ENCODE measurements around the gene PLCD4. TPM values are rescaled to one million over a fixed set of nuclear protein-coding genes. Genes with fewer than 3 reads are reported as not detected.

PLCD4 gene
- total RNA-seq, 2 donors from 2014 or later = 1.6 to 8.3 TPM

GRCh38 chr2:218567797-218568189 lies 39.9 kb upstream of the PLCD4 start:
- TF ChIP-seq CTCF (IDR thresholded peaks at IDR 0.05) = no peak
- Histone ChIP-seq H3K9me3 (no peaks in the 10 kb centered on the region), H3K4me1 (ENCODE audit: control insufficient read depth in 1 of 2, low read depth in 2 of 2) (peaks cover 24 to 31% of the 10 kb centered on the region in 2 donors), H3K27ac (peak overlapping the region; percentile 84 to 90), H3K4me3 (peak overlapping the region; percentile 89), H3K36me3 (peaks cover 3% of the 10 kb centered on the region), H3K27me3 (replicated peaks; ENCODE audit: insufficient read depth) (no peaks in the 10 kb centered on the region)
- DNase-seq (ENCODE audit: low spot score) = no peak
- ATAC-seq (ENCODE audit: insufficient number of reproducible peaks, low FRiP score, low read depth) = peak; percentile 2

GRCh38 chr2:218568190-218569037 lies 39.3 kb upstream of the PLCD4 start, which contains the start of the genes CNOT9 and USP37:
TSS of gene CNOT9 (plus strand) at chr2:218568839. CDS start at chr2:218568955, 116 bp downstream.
TSS of gene USP37 (minus strand) at chr2:218568351. CDS start at chr2:218558653, 9,698 bp downstream.
- H3K9me3 ChIP-seq = no peaks in the 10 kb centered on the region
- peaks cover 24 to 31% of the 10 kb centered on the region in 2 donors for H3K4me1 ChIP-seq (ENCODE audit: control insufficient read depth in 1 of 2, low read depth in 2 of 2)
- ATAC-seq (ENCODE audit: insufficient number of reproducible peaks, low FRiP score, low read depth) (peak; percentile 94), DNase-seq (ENCODE audit: low spot score) (peak; percentile 97)
- H3K36me3 ChIP-seq = peaks cover 3% of the 10 kb centered on the region
- peak within 1 kb of the TSS; percentile 89 for H3K4me3 ChIP-seq
- TF ChIP-seq CTCF (IDR thresholded peaks at IDR 0.05) = no peak
- H3K27ac ChIP-seq = peak within 1 kb of the TSS; percentile 84 to 90
- H3K27me3 ChIP-seq (replicated peaks; ENCODE audit: insufficient read depth) = no peaks in the 10 kb centered on the region

- DNase-seq (ENCODE audit: low spot score) = peak; percentile 10
- Histone ChIP-seq H3K4me3 (peak overlapping the region; percentile 89), H3K4me1 (ENCODE audit: control insufficient read depth in 1 of 2, low read depth in 2 of 2) (peaks cover 24 to 31% of the 10 kb centered on the region in 2 donors), H3K27ac (peak overlapping the region; percentile 83 to 90), H3K27me3 (replicated peaks; ENCODE audit: insufficient read depth) (no peaks in the 10 kb centered on the region), H3K36me3 (no peaks in the 10 kb centered on the region), H3K9me3 (no peaks in the 10 kb centered on the region)
- TF ChIP-seq CTCF (IDR thresholded peaks at IDR 0.05) = no peak
- peak; percentile 11 for ATAC-seq (ENCODE audit: insufficient number of reproducible peaks, low FRiP score, low read depth)
Measured at GRCh38 chr2:218569038-218569431, 38.7 kb upstream of the PLCD4 start.

GRCh38 chr2:218569661-218570500 lies 37.8 kb upstream of the PLCD4 start:
- Histone ChIP-seq H3K4me1 (ENCODE audit: control insufficient read depth in 1 of 2, low read depth in 2 of 2) (peaks cover 24 to 31% of the 10 kb centered on the region in 2 donors), H3K27ac (peak overlapping the region; percentile 83 to 90)
- DNase-seq (ENCODE audit: low spot score) = no peak

More at GRCh38 chr2:218569661-218570500, 37.8 kb upstream of the PLCD4 start:
- H3K27me3 ChIP-seq (replicated peaks; ENCODE audit: insufficient read depth) = no peaks in the 10 kb centered on the region
- no peaks in the 10 kb centered on the region for H3K9me3 ChIP-seq
- no peak for ATAC-seq (ENCODE audit: insufficient number of reproducible peaks, low FRiP score, low read depth)
- peak overlapping the region; percentile 89 for H3K4me3 ChIP-seq
- no peak for TF ChIP-seq CTCF (IDR thresholded peaks at IDR 0.05)
- peaks cover 3% of the 10 kb centered on the region for H3K36me3 ChIP-seq

All from thoracic aorta (tissue), 2 donors.